H1 (cell line): ENCODE data around the gene ZFP36L1. TPM values are rescaled to one million over a fixed set of nuclear protein-coding genes. Genes with fewer than 3 reads are reported as not detected.

Source experiments
- CTCF ChIA-PET: fragments of 300-600 bp; sonication (Branson Sonifier 250); formaldehyde crosslinking; loops from one replicate; lab custom pipeline; 2021; ENCODE audit not compliant: partially characterized antibody; lab: Charles Lee
- POLR2A ChIA-PET: fragments of 300-600 bp; sonication (Branson Sonifier 250); formaldehyde crosslinking; loops from one replicate; lab custom pipeline; 2021; ENCODE audit warnings: inconsistent platforms; ENCODE audit not compliant: partially characterized antibody; lab: Charles Lee
- DNase-seq, 2 experiments: peaks; one replicate each; pipeline versions ENCODE4 v3.0.0 to v3.0.0-alpha.2; 2010 to 2022; ENCODE audit warnings: low spot score in 2 of 2, low read depth in 1 of 2, mixed read lengths in 1 of 2
- FAIRE-seq: peaks from 2 replicates; lab custom pipeline; 2011; peaks lifted over from hg19 to GRCh38; lab: Jason Lieb, UNC
- H2AFZ ChIP-seq: 2 replicates; pipeline ENCODE4 v1.8.1; 2012; ENCODE audit warnings: low read length, inconsistent platforms
- H2AK5ac ChIP-seq: 2 replicates; pipeline ENCODE4 v1.6.1; 2013; ENCODE audit warnings: low read depth, low read length
- H2BK120ac ChIP-seq: replicated peaks from 2 replicates; pipeline ENCODE3; 2013; ENCODE audit warnings: low read depth, low read length, inconsistent platforms
- H2BK12ac ChIP-seq: 2 replicates; pipeline ENCODE4 v1.6.1; 2013; ENCODE audit warnings: low read depth, low read length
- H2BK15ac ChIP-seq: 2 replicates; pipeline ENCODE4 v1.6.1; 2013; ENCODE audit warnings: low read length
- H2BK20ac ChIP-seq: 2 replicates; pipeline ENCODE4 v1.6.1; 2013; ENCODE audit warnings: low read length
- H2BK5ac ChIP-seq: 2 replicates; pipeline ENCODE4 v1.6.1; 2013; ENCODE audit warnings: low read depth, low read length
- H3K14ac ChIP-seq: 2 replicates; pipeline ENCODE4 v1.6.1; 2013; ENCODE audit warnings: inconsistent platforms; ENCODE audit not compliant: insufficient read length
- H3K18ac ChIP-seq: 2 replicates; pipeline ENCODE4 v1.6.1; 2013; ENCODE audit warnings: low read length; ENCODE audit errors: extremely low read depth
- H3K23ac ChIP-seq: 2 replicates; pipeline ENCODE4 v1.6.1; 2013; ENCODE audit warnings: inconsistent platforms; ENCODE audit not compliant: insufficient read length
- H3K23me2 ChIP-seq: 2 replicates; pipeline ENCODE4 v1.6.1; 2013; ENCODE audit warnings: low read depth, low read length
- H3K27ac ChIP-seq: 2 replicates; pipeline ENCODE4 v1.6.1; 2011; ENCODE audit warnings: low read depth, low read length, inconsistent platforms
- H3K27me3 ChIP-seq, 4 experiments: replicated peaks in 1 of 4; 1 replicate in 1 of 4; 2 replicates in 3 of 4; pipeline versions ENCODE4 v1.6.1 to v1.8.1; 2011 to 2013; ENCODE audit warnings: low read length in 3 of 4, mild to moderate bottlenecking in 3 of 4, inconsistent platforms in 2 of 4, mixed read lengths in 2 of 4, moderate library complexity in 1 of 4; ENCODE audit not compliant: control insufficient read depth in 3 of 4, insufficient read depth in 3 of 4; ENCODE audit errors: extremely low read depth in 1 of 4
- H3K36me3 ChIP-seq, 4 experiments: 2 replicates each; pipeline versions ENCODE4 v1.6.1 to v1.8.1; 2011 to 2013; ENCODE audit warnings: mild to moderate bottlenecking in 4 of 4, low read length in 3 of 4, moderate library complexity in 2 of 4, control low read depth in 1 of 4, inconsistent platforms in 1 of 4; ENCODE audit not compliant: insufficient read depth in 4 of 4, control insufficient read depth in 2 of 4
- H3K4ac ChIP-seq: replicated peaks from 2 replicates; pipeline ENCODE3; 2013; ENCODE audit warnings: low read length, low read depth, mixed read lengths, inconsistent platforms; ENCODE audit not compliant: insufficient read length
- H3K4me1 ChIP-seq, 4 experiments: replicated peaks in 1 of 4; 1 replicate in 1 of 4; 2 replicates in 3 of 4; pipeline versions ENCODE4 v1.6.1 to v1.8.1; 2011 to 2013; ENCODE audit warnings: low read length in 3 of 4, inconsistent platforms in 2 of 4, mixed read lengths in 1 of 4; ENCODE audit not compliant: insufficient read depth in 4 of 4, control insufficient read depth in 3 of 4
- H3K4me2 ChIP-seq, 2 experiments: 2 replicates each; pipeline versions ENCODE4 v1.6.1 to v1.8.1; 2011 to 2013; ENCODE audit warnings: low read depth in 2 of 2, low read length in 2 of 2, control low read depth in 1 of 2, inconsistent platforms in 1 of 2, mild to moderate bottlenecking in 1 of 2; ENCODE audit not compliant: insufficient read depth in 1 of 2
- H3K4me3 ChIP-seq, 4 experiments: fragments of 200-600, 300-600 bp in 1 of 4; sonication (generic), shearing (Covaris generic), sonication (Bioruptor Twin) in 1 of 4; 2 replicates each; pipeline versions ENCODE4 v1.5.1 to v1.8.1; 2011 to 2016; ENCODE audit warnings: low read length in 4 of 4, low read depth in 3 of 4, control low read depth in 2 of 4, inconsistent platforms in 2 of 4, mild to moderate bottlenecking in 2 of 4, mixed read lengths in 1 of 4, moderate library complexity in 1 of 4; ENCODE audit not compliant: insufficient read depth in 2 of 4; ENCODE audit errors: extremely low read depth in 1 of 4
- H3K56ac ChIP-seq: replicated peaks from 2 replicates; pipeline ENCODE3; 2013; ENCODE audit warnings: low read depth, mild to moderate bottlenecking, mixed read lengths, low read length, inconsistent platforms; ENCODE audit not compliant: insufficient read length
- H3K79me1 ChIP-seq: 2 replicates; pipeline ENCODE4 v1.6.1; 2013; ENCODE audit warnings: low read depth, low read length, control low read depth
- H3K79me2 ChIP-seq, 2 experiments: 2 replicates each; pipeline versions ENCODE4 v1.6.1 to v1.8.1; 2012 to 2013; ENCODE audit warnings: low read length in 2 of 2, mild to moderate bottlenecking in 2 of 2, inconsistent platforms in 1 of 2; ENCODE audit not compliant: insufficient read depth in 2 of 2, control insufficient read depth in 1 of 2
- H3K9ac ChIP-seq, 4 experiments: replicated peaks in 1 of 4; 1 replicate in 1 of 4; 2 replicates in 3 of 4; pipeline versions ENCODE4 v1.6.1 to v1.8.1; 2011 to 2013; ENCODE audit warnings: low read depth in 3 of 4, low read length in 3 of 4, control low read depth in 2 of 4, mild to moderate bottlenecking in 2 of 4, moderate library complexity in 2 of 4, inconsistent platforms in 1 of 4; ENCODE audit errors: extremely low read depth in 1 of 4
- H3K9me3 ChIP-seq, 2 experiments: 2 replicates each; pipeline versions ENCODE4 v1.6.1 to v1.8.1; 2012 to 2013; ENCODE audit warnings: mild to moderate bottlenecking in 2 of 2, moderate library complexity in 2 of 2, control low read depth in 1 of 2, inconsistent platforms in 1 of 2, low read depth in 1 of 2, low read length in 1 of 2, mixed read lengths in 1 of 2; ENCODE audit not compliant: insufficient read depth in 2 of 2
- H4K20me1 ChIP-seq, 2 experiments: replicated peaks in 1 of 2; 2 replicates each; pipeline versions ENCODE3 to v1.8.1; 2011 to 2013; ENCODE audit warnings: inconsistent platforms in 2 of 2, low read length in 2 of 2, mild to moderate bottlenecking in 1 of 2; ENCODE audit not compliant: insufficient read depth in 2 of 2, control insufficient read depth in 1 of 2
- H4K5ac ChIP-seq: 2 replicates; pipeline ENCODE4 v1.6.1; 2013; ENCODE audit warnings: low read length, low read depth, mixed read lengths, inconsistent platforms; ENCODE audit not compliant: insufficient read length
- H4K8ac ChIP-seq: 2 replicates; pipeline ENCODE4 v1.8.0; 2013; ENCODE audit warnings: mild to moderate bottlenecking, moderate library complexity, low read length, inconsistent platforms; ENCODE audit not compliant: insufficient read depth; ENCODE audit errors: extremely low read depth
- H4K91ac ChIP-seq: replicated peaks from 2 replicates; pipeline ENCODE3; 2013; ENCODE audit warnings: low read length, mixed read lengths, inconsistent platforms; ENCODE audit not compliant: insufficient read length
- CREB1 ChIP-seq: IDR thresholded peaks from 2 replicates; pipeline ENCODE4 v1.6.1; 2012; ENCODE audit warnings: inconsistent platforms
- CTBP2 ChIP-seq: IDR thresholded peaks from 2 replicates; pipeline ENCODE4 v1.7.0; 2011; ENCODE audit warnings: borderline replicate concordance, mild to moderate bottlenecking, moderate library complexity, mixed read lengths, low read length; ENCODE audit not compliant: insufficient read depth, insufficient read length
- FOSL1 ChIP-seq: IDR thresholded peaks from 2 replicates; pipeline ENCODE4 v1.6.1; 2011; ENCODE audit warnings: mild to moderate bottlenecking, low read depth, low read length, moderate library complexity; ENCODE audit not compliant: insufficient read depth
- GTF2F1 ChIP-seq: IDR thresholded peaks from 2 replicates; pipeline ENCODE4 v1.6.1; 2012; ENCODE audit warnings: low read depth, low read length, improper control_type of control experiment, borderline replicate concordance
- HDAC2 ChIP-seq, 2 experiments: fragments of 300-600 bp in 1 of 2; sonication (generic) in 1 of 2; IDR thresholded peaks; 2 replicates each; pipeline ENCODE4 v1.6.1; 2011 to 2012; ENCODE audit warnings: low read depth in 2 of 2, low read length in 2 of 2, mild to moderate bottlenecking in 2 of 2, moderate library complexity in 2 of 2, borderline replicate concordance in 1 of 2, inconsistent platforms in 1 of 2
- POU5F1 ChIP-seq: IDR thresholded peaks from 2 replicates; pipeline ENCODE4 v1.6.1; 2011; ENCODE audit warnings: low read depth, mild to moderate bottlenecking, low read length, moderate library complexity
- RAD21 ChIP-seq, 2 experiments: IDR thresholded peaks in 1 of 2; conservative IDR thresholded peaks in 1 of 2; 2 replicates each; pipeline ENCODE4 v1.6.1; 2011; ENCODE audit warnings: low read depth in 2 of 2, low read length in 2 of 2, improper control_type of control experiment in 1 of 2, inconsistent platforms in 1 of 2, mild to moderate bottlenecking in 1 of 2, moderate library complexity in 1 of 2
- SP2 ChIP-seq: IDR thresholded peaks from 2 replicates; pipeline ENCODE4 v1.6.1; 2012; ENCODE audit warnings: mild to moderate bottlenecking, low read length, inconsistent platforms
- SUZ12 ChIP-seq: fragments of 200-600 bp; sonication (generic); IDR thresholded peaks from 2 replicates; pipeline ENCODE4 v1.6.1; 2012; ENCODE audit warnings: mild to moderate bottlenecking, inconsistent platforms, low read length, moderate library complexity, mixed read lengths
- TAF1 ChIP-seq: IDR thresholded peaks from 2 replicates; pipeline ENCODE4 v1.6.1; 2011; ENCODE audit warnings: mild to moderate bottlenecking, low read depth, low read length
- TEAD4 ChIP-seq: IDR thresholded peaks from 2 replicates; pipeline ENCODE4 v1.6.1; 2012; ENCODE audit warnings: low read depth, low read length, inconsistent platforms, mixed read lengths
- WGBS, 2 experiments: shearing (Covaris generic) in 1 of 2; methylation state at CpG; one replicate each; pipeline versions ENCODE4 v1.1.6 to v1.1.7; 2013 to 2015; ENCODE audit warnings: low lambda C conversion rate in 2 of 2, mixed read lengths in 2 of 2, inconsistent platforms in 1 of 2, low coverage in 1 of 2, missing lambda C conversion rate in 1 of 2; ENCODE audit not compliant: insufficient replicate concordance in 2 of 2, insufficient coverage in 1 of 2, insufficient read length in 1 of 2; ENCODE audit errors: extremely low coverage in 1 of 2, missing lambda C conversion rate in 1 of 2; 5-methylcytosine and 5-hydroxymethylcytosine counted together
- polyA plus RNA-seq, 7 experiments: library from polyadenylated mRNA; depleted of rRNA in 3 of 7; stranded (reverse) in 5 of 7; unstranded in 2 of 7; fragments of >200 nt in 5 of 7; fragments of 200-250 nt in 2 of 7; gene quantifications; 1 replicate in 5 of 7; 2 replicates in 1 of 7; 4 replicates in 1 of 7; pipeline versions ENCODE4 v1.2.1 to v1.2.3, GENCODE V29; 2011 to 2013; ENCODE audit warnings: missing spikeins in 2 of 7, mixed read lengths in 2 of 7
- total RNA-seq: library from RNA; stranded (reverse); fragmentation: NEBNext Ultra II Directional; extraction: Animal tissue kit (Norgen Biotek cat#: 25700); gene quantifications from 2 replicates; pipeline ENCODE4 v1.2.1, GENCODE V29; 2021
- TF ChIP-seq, protein P1 (sequence below): IDR thresholded peaks from 2 replicates; pipeline ENCODE4 v1.6.1; 2011; ENCODE audit warnings: low read length, improper control_type of control experiment

Gene ZFP36L1
- total and polyA plus RNA-seq, 2 of the 8 experiments (the other 6 are each of a cell fraction or from before 2014, with no cell fraction given): 80.4 to 132 TPM

DNA sequence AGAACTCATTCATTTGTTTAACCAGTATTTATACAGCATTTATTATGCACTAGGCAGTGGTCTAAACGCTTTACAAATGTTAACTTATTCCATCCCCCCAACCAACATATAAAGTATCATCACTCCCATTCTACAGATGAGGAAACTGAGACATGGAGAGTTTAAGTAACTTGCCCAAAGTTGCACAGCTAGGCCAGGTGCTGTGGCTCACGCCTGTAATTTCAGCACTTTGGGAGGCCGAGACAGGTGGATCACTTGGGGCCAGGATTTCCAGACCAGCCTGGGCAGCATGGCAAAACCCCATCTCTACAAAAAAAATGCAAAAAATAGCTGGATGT, 37.9 kb downstream of the ZFP36L1 start:
- Histone ChIP-seq H2BK15ac (no peak overlapping the region), H3K79me2 (no peaks in the 10 kb centered on the region), H2AK5ac (no peak overlapping the region), H3K4me1 (peaks cover 0 to 3% (median 0%) of the 10 kb centered on the region in 4 experiments; a peak in 1 of 7 replicates), H3K79me1 (no peaks in the 10 kb centered on the region), H3K56ac (no peak overlapping the region), H3K23ac (no peak overlapping the region), H2AFZ (no peak overlapping the region), H3K9me3 (no peaks in the 10 kb centered on the region), H3K23me2 (no peaks in the 10 kb centered on the region), H2BK12ac (no peak overlapping the region), H3K18ac (no peak overlapping the region), H3K36me3 (no peaks in the 10 kb centered on the region), H4K8ac (no peak overlapping the region), H4K5ac (no peak overlapping the region), H2BK120ac (no peak overlapping the region), H2BK20ac (no peak overlapping the region), H3K27ac (no peak overlapping the region), H4K20me1 (no peaks in the 10 kb centered on the region), H3K4me2 (no peak overlapping the region), H4K91ac (no peak overlapping the region), H3K27me3 (no peaks in the 10 kb centered on the region), H3K9ac (no peak overlapping the region), H3K4me3 (no peak overlapping the region), H2BK5ac (no peak overlapping the region), H3K4ac (no peak overlapping the region), H3K14ac (no peak overlapping the region)
- CTCF ChIA-PET: interaction anchor here (0.8 to 1.8 kb wide), 7 partner anchors 10 to 62 kb away, joined by 3 to 7 read pairs (median 3); no protein-coding TSS in a partner anchor
- DNase-seq: no peak
- FAIRE-seq: no peak
- no peak for TF ChIP-seq FOSL1
- no peak for TF ChIP-seq HDAC2 (IDR thresholded peaks at IDR 0.05; ENCODE audit: borderline replicate concordance in 1 of 2, low read depth in 2 of 2, low read length in 2 of 2)
- TF ChIP-seq GTF2F1: no peak
- no peak for TF ChIP-seq SP2
- no peak for TF ChIP-seq POU5F1
- TF ChIP-seq CREB1: no peak
- TF ChIP-seq TEAD4: no peak
- TF ChIP-seq, protein P1, sequence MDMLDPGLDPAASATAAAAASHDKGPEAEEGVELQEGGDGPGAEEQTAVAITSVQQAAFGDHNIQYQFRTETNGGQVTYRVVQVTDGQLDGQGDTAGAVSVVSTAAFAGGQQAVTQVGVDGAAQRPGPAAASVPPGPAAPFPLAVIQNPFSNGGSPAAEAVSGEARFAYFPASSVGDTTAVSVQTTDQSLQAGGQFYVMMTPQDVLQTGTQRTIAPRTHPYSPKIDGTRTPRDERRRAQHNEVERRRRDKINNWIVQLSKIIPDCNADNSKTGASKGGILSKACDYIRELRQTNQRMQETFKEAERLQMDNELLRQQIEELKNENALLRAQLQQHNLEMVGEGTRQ: no peak
- TF ChIP-seq CTBP2: no peak
- TF ChIP-seq RAD21 (IDR thresholded peaks at IDR 0.05 in 1 of 2, conservative IDR thresholded peaks at IDR 0.05 in 1 of 2; ENCODE audit: low read depth in 2 of 2, low read length in 2 of 2): no peak
- TF ChIP-seq TAF1: no peak
- TF ChIP-seq SUZ12: no peak
- POLR2A ChIA-PET: interaction anchor here (1.9 kb wide), 1 partner anchor 38 kb away, joined by 6 read pairs; the partner anchor contains the start of gene ZFP36L1
- 88% methylated on average over 3 of the region's 3 CpGs; no CpG with 5 or more reads in 1 of the 2 experiments for WGBS, 2 experiments
